GM19025 (cell line): ENCODE results near the gene FILIP1.

Experiments used
- ATAC-seq: cut with Tn5 transposase; IDR thresholded peaks from one replicate; pipeline ENCODE4 v1.9.1; 2021; ENCODE audit warnings: mild to moderate bottlenecking, low read depth, moderate library complexity; ENCODE audit not compliant: unreplicated experiment

Gene FILIP1, protein sequence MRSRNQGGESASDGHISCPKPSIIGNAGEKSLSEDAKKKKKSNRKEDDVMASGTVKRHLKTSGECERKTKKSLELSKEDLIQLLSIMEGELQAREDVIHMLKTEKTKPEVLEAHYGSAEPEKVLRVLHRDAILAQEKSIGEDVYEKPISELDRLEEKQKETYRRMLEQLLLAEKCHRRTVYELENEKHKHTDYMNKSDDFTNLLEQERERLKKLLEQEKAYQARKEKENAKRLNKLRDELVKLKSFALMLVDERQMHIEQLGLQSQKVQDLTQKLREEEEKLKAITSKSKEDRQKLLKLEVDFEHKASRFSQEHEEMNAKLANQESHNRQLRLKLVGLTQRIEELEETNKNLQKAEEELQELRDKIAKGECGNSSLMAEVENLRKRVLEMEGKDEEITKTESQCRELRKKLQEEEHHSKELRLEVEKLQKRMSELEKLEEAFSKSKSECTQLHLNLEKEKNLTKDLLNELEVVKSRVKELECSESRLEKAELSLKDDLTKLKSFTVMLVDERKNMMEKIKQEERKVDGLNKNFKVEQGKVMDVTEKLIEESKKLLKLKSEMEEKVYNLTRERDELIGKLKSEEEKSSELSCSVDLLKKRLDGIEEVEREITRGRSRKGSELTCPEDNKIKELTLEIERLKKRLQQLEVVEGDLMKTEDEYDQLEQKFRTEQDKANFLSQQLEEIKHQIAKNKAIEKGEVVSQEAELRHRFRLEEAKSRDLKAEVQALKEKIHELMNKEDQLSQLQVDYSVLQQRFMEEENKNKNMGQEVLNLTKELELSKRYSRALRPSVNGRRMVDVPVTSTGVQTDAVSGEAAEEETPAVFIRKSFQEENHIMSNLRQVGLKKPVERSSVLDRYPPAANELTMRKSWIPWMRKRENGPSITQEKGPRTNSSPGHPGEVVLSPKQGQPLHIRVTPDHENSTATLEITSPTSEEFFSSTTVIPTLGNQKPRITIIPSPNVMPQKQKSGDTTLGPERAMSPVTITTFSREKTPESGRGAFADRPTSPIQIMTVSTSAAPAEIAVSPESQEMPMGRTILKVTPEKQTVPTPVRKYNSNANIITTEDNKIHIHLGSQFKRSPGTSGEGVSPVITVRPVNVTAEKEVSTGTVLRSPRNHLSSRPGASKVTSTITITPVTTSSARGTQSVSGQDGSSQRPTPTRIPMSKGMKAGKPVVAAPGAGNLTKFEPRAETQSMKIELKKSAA (N-terminal part only)

DNA sequence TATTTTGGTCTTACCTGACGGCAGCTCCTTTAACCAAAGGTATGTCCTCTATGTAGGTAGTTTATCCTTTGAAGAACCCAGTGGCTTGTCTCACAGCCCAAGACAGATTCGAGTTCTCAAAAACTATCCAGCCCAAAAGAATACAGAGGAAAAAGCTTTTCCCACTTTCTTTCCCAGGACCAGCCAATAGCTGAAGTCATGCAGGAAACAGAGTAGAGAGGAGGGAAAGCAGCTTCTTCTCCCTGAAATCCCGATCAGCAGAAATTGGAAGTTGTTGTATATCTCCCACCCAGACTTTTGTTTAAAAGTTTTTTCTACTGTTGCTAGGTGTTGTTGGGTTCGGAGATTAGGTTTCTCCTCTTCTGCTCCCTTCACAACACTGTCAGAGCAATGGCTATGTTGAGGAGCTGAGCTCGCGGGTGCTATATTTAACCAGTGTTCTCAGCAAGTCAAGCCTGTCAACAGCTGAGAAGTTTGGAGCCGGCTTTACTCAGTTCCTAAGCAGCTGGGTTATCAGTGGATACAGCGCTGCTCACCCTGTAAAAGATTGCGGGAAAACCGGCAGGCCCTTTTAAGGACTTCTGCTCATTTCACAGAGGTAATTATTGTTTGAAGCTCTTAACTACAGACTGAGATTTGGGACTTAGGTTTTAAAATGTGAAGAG is at the start of gene FILIP1:
TSS of gene FILIP1 (minus strand) at position 401 of the 665 bp plus-strand sequence. CDS start 78,828 bp downstream, outside the sequence.
- no peak for ATAC-seq

GRCh38 chr6:75543311-75543710 is 49.7 kb upstream of the FILIP1 start:
- no peak for ATAC-seq

DNA sequence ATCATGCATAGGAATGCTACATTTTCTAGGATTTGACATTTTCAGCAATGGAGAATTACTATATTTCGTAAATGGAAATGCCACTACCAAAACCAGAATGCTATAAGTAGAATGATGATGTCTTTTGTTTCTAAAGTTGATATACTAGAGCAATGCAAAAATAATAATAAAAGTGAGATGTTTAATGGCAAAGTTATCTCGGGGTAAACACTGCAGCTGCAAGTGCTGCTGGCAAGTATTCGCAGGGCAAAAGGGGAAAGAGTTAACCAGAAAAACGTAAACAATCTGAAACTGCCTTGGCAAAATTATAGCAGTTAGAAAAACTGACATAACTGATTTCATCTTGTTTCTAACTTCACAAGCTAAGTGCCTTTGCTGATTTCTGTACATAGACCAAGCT is 45.5 kb upstream of the FILIP1 start:
- no peak for ATAC-seq

GRCh38 chr6:75532521-75532920 is 38.9 kb upstream of the FILIP1 start:
- no peak for ATAC-seq

GRCh38 chr6:75531174-75531573 is 37.6 kb upstream of the FILIP1 start:
- no peak for ATAC-seq

- no peak for ATAC-seq
Measured at GRCh38 chr6:75530696-75531095, 37.1 kb upstream of the FILIP1 start.

- no peak for ATAC-seq
Measured at GRCh38 chr6:75528423-75528822, 34.8 kb upstream of the FILIP1 start.

DNA sequence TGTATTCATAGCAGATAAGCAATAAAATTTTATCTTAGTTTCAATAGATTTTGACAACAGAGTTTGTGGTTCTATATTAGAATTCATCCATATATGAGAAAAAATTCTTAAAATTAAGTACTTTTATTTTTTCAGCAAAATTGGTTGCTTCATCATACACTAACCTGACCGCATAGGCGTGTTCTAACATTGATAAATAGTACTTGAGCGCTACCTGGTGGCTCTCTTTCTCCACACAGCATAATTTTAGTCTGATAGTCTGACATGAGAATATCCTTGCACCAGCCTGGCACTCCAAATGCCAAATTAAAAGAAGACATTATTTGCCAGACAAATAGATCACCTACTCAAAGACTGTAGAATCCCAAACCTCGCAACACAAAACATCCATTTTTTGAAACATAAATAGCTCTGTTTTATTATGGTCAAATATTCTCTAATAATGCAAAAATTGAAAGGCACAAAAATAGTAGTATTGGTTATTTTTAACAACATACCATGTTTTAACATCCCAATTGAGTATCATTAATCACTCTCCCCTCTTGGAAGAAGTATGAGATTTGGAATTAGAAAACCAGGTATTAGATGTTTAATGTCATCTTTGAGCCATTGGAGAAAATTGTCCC is 33.0 kb upstream of the FILIP1 start:
- ATAC-seq: no peak

- no peak for ATAC-seq
Measured at GRCh38 chr6:75525682-75526081, 32.1 kb upstream of the FILIP1 start.

- ATAC-seq: no peak
Measured at GRCh38 chr6:75524322-75524972, 30.8 kb upstream of the FILIP1 start.

- no peak for ATAC-seq
Measured at GRCh38 chr6:75516757-75517156, 23.2 kb upstream of the FILIP1 start.

GRCh38 chr6:75512591-75512990 is 19.0 kb upstream of the FILIP1 start:
- ATAC-seq: no peak

- ATAC-seq: no peak
Measured at GRCh38 chr6:75505424-75505823, 11.8 kb upstream of the FILIP1 start.

- no peak for ATAC-seq
Measured at GRCh38 chr6:75504465-75505222, 11.0 kb upstream of the FILIP1 start.

GRCh38 chr6:75503291-75503690 is 9.7 kb upstream of the FILIP1 start:
- ATAC-seq: no peak

GRCh38 chr6:75502884-75503283 is 9.3 kb upstream of the FILIP1 start:
- ATAC-seq: no peak

DNA sequence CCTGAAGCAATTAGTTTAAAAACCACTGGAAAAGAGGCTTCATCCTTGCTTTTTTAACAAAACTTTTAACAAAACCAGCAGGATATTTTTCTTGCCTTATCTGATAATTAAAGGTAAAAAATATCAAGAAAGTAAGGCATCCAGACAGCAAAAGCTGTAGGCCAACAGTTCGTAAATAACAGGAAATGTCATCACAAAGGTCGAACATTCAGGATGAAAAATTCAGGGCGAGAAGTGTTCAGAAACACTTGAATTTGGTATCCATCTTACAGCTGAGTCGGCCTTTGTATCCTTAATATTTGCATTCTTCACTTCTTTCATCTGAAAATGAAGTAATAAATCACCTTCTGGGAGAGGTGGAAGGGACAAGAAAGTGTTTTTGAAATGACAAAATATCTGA is 8.2 kb upstream of the FILIP1 start:
- ATAC-seq: no peak

- no peak for ATAC-seq
Measured at GRCh38 chr6:75499640-75500039, 6.0 kb upstream of the FILIP1 start.

GRCh38 chr6:75498862-75499261 is 5.3 kb upstream of the FILIP1 start:
- no peak for ATAC-seq
